ENCODE results near the gene GCAT. TPM values are rescaled to one million over a fixed set of nuclear protein-coding genes. Genes with fewer than 3 reads are reported as not detected.
A peak's percentile ranks its signal among the peaks of the same experiment; 100 is the strongest.

Gene GCAT
- total and polyA plus RNA-seq, 2 of the 13 experiments (the other 11 are each of a cell fraction or from before 2014, with no cell fraction given): 28.0 to 50.3 TPM

DNA sequence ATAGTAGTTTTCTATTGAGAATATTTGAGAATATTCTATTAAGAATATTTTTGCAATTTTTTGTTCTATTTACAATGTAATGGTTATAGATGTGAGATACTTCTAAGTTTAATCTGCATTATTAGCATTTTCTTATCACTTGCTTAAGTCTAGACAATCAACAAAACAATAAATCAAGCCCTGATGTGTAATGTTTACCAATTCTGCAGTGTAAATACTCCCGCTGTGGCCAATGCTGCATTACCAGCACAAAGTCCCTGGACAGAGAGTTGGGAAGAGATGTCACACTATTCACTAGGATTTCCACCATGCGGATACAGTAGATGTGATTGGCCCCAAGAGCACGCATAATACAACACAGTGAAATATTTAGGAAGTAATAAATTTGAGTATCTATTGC, 47.6 kb upstream of the GCAT start (continued):
- TF ChIP-seq BCL6 (CRISPR knock-in tag; IDR thresholded peaks at IDR 0.05) (peak; percentile 90), ZFP36L1 (CRISPR knock-in tag; IDR thresholded peaks at IDR 0.05) (peak; percentile 52; the same call in 1 of the 2 replicates), ZBTB20 (CRISPR knock-in tag; IDR thresholded peaks at IDR 0.05; ENCODE audit: borderline replicate concordance, low read depth) (no peak), ZC3H4 (CRISPR knock-in tag; IDR thresholded peaks at IDR 0.05; ENCODE audit: borderline replicate concordance) (no peak), ELF3 (CRISPR knock-in tag; IDR thresholded peaks at IDR 0.05) (peak; percentile 72), ZNF20 (CRISPR knock-in tag; IDR thresholded peaks at IDR 0.05) (no peak), PHB2 (IDR thresholded peaks at IDR 0.05; ENCODE audit: partially characterized antibody) (no peak), EP300 (IDR thresholded peaks at IDR 0.05; ENCODE audit: low read depth in 2 of 2, low read length in 2 of 2) (peak in 1 of 2 experiments; percentile 61; a peak in 1 of 4 replicates), EP300 (CRISPR knock-in tag; IDR thresholded peaks at IDR 0.05; ENCODE audit: borderline replicate concordance) (no peak), SP5 (CRISPR knock-in tag; IDR thresholded peaks at IDR 0.05; ENCODE audit: borderline replicate concordance, low read depth) (0 out of 2 replicates have a peak, but pooled peaks have one; percentile 12), ZNF3 (CRISPR knock-in tag; IDR thresholded peaks at IDR 0.05) (no peak), ETV5 (CRISPR knock-in tag; IDR thresholded peaks at IDR 0.05; ENCODE audit: borderline replicate concordance) (peak; percentile 31; the same call in 1 of the 2 replicates), ZNF549 (CRISPR knock-in tag; IDR thresholded peaks at IDR 0.05) (no peak), NCOA2 (CRISPR knock-in tag; IDR thresholded peaks at IDR 0.05) (peak; percentile 48; the same call in 1 of the 2 replicates), ZKSCAN8 (CRISPR knock-in tag; IDR thresholded peaks at IDR 0.05; ENCODE audit: borderline replicate concordance) (peak; percentile 51; the same call in 1 of the 2 replicates), MIER3 (CRISPR knock-in tag; IDR thresholded peaks at IDR 0.05; ENCODE audit: borderline replicate concordance) (peak; percentile 79; the same call in 1 of the 2 replicates), RFXAP (CRISPR knock-in tag; IDR thresholded peaks at IDR 0.05; ENCODE audit: borderline replicate concordance) (no peak), KDM1A (CRISPR knock-in tag; IDR thresholded peaks at IDR 0.05) (no peak), ISX (CRISPR knock-in tag; conservative IDR thresholded peaks at IDR 0.05) (no peak)
- TF ChIP-seq, protein P1, sequence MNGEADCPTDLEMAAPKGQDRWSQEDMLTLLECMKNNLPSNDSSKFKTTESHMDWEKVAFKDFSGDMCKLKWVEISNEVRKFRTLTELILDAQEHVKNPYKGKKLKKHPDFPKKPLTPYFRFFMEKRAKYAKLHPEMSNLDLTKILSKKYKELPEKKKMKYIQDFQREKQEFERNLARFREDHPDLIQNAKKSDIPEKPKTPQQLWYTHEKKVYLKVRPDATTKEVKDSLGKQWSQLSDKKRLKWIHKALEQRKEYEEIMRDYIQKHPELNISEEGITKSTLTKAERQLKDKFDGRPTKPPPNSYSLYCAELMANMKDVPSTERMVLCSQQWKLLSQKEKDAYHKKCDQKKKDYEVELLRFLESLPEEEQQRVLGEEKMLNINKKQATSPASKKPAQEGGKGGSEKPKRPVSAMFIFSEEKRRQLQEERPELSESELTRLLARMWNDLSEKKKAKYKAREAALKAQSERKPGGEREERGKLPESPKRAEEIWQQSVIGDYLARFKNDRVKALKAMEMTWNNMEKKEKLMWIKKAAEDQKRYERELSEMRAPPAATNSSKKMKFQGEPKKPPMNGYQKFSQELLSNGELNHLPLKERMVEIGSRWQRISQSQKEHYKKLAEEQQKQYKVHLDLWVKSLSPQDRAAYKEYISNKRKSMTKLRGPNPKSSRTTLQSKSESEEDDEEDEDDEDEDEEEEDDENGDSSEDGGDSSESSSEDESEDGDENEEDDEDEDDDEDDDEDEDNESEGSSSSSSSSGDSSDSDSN (CRISPR knock-in tag; IDR thresholded peaks at IDR 0.05): no peak
- TF ChIP-seq, protein P2, sequence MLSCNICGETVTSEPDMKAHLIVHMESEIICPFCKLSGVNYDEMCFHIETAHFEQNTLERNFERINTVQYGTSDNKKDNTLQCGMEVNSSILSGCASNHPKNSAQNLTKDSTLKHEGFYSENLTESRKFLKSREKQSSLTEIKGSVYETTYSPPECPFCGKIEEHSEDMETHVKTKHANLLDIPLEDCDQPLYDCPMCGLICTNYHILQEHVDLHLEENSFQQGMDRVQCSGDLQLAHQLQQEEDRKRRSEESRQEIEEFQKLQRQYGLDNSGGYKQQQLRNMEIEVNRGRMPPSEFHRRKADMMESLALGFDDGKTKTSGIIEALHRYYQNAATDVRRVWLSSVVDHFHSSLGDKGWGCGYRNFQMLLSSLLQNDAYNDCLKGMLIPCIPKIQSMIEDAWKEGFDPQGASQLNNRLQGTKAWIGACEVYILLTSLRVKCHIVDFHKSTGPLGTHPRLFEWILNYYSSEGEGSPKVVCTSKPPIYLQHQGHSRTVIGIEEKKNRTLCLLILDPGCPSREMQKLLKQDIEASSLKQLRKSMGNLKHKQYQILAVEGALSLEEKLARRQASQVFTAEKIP (CRISPR knock-in tag; IDR thresholded peaks at IDR 0.05; ENCODE audit: borderline replicate concordance): no peak
- TF ChIP-seq, protein P3, sequence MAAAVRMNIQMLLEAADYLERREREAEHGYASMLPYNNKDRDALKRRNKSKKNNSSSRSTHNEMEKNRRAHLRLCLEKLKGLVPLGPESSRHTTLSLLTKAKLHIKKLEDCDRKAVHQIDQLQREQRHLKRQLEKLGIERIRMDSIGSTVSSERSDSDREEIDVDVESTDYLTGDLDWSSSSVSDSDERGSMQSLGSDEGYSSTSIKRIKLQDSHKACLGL (CRISPR knock-in tag; IDR thresholded peaks at IDR 0.05): no peak
- TF ChIP-seq, protein P4, sequence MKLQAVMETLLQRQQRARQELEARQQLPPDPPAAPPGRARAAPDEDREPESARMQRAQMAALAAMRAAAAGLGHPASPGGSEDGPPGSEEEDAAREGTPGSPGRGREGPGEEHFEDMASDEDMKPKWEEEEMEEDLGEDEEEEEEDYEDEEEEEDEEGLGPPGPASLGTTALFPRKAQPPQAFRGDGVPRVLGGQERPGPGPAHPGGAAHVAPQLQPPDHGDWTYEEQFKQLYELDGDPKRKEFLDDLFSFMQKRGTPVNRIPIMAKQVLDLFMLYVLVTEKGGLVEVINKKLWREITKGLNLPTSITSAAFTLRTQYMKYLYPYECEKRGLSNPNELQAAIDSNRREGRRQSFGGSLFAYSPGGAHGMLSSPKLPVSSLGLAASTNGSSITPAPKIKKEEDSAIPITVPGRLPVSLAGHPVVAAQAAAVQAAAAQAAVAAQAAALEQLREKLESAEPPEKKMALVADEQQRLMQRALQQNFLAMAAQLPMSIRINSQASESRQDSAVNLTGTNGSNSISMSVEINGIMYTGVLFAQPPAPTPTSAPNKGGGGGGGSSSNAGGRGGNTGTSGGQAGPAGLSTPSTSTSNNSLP (IDR thresholded peaks at IDR 0.05; ENCODE audit: low read depth, low read length): peak; percentile 84; the same call in 1 of the 2 replicates
